NCI-H1436 treated with DMSO at 0.1 percent for 48 hours (cell line): ENCODE results near the gene TNFRSF19.

Experiments used
- DNase-seq: peaks from one replicate; lab custom pipeline; 2025; lab: John Stamatoyannopoulos, UW

Gene TNFRSF19

DNA sequence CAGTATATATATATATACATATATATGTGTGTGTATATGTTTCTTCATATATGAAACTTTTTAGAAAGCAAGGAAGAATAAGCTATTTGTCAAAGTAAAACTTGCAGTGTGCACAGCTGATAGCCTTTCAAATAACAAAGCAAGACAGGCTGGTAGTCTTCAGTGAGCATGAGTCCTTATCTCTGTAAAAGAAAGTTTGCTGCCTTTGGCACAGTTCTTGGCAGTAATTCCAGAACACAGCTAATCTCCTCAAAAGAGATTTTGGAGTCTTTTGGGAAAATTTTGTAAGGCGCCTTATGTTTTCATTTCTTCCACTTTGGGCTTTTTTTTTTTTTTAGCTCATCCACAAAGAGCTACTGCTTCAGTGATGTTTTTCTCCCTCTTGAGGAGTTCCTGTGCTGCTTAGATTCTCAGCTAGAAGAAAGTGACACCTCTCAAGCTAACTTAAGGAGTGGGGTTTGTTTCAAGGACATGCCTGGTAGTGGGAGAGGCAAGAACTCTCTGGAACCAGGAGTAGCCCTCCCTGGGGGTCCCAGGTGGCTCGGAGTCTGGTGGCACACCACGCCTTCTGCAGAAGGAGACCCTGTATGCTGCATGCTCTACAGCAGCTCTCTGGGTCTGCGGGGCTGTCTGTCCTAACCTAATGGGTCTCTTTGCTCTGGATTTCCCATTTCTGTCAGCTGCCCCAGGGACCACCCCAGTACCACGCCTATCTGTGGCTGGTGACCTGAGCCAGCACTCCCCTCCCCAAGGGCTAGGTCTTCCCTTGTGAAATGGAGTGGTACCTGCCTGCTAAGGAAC lies 58.8 kb downstream of the TNFRSF19 start:
- DNase-seq = no peak

DNA sequence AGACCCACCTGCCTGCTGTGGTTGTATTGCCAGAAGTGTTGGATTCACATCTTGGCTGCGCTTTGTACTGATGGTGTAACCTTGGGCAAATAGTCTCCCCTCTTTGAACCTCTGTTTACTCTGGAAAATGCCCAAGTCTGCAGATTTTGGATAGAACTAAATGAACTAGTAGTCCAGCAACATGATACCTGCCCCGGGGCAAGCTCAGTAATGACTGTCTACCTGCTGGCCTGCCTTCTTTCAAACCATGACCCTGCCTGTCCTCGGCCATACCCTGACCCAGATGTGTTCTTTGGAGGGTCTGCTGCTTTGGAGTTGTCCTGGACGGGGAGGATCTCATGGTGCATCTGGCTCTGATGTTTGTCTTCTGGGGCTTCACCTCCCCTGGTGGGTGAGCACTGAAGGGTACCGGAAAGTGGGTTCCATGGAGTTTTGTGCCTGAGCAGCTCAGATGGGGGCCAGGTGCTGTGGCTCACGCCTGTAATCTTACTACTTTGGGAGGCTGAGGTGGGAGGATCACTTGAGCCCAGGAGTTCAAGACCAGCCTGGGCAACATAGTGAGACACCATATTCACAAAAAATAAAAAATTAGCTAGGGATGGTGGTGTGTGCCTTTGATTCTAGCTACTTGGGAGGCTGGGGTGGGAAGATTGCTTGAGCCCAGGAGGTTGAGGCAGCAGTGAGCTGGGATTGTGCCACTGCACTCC lies 59.5 kb downstream of the TNFRSF19 start:
- DNase-seq = no peak

DNA sequence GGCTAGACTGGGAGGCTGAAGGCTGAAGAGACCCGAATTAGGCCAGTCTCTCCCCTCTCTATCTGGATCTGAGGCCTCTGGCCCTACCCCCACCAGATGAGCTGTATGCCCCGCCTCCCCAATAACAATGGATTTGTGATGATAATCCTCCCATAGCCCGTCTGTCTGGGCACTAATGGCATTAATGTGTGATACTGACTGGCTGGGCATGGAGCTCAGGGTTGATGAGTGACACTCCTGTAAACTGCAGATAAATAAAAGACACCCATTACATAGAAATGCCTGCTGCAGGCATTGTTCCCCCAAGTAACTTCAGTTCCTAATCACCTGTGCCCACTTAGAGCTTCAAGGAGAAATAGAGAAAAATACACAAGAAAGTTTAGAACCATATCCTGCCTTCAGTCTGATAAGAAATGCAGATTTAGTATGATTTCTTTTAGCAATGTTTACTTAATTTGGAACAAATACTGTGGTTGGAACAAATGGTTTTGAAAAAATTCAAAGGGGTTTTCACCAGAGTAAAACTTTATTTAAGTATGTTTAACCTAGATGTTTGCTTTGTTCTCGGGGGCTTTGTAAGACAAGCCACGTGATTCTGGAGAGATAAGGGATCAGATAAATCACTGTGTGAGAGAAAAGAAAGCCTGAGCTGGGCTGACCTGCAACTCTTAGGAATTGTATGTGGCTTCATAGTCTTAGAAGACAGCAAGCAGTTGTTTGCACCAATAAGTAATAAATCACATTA lies 60.3 kb downstream of the TNFRSF19 start:
- no peak for DNase-seq

DNA sequence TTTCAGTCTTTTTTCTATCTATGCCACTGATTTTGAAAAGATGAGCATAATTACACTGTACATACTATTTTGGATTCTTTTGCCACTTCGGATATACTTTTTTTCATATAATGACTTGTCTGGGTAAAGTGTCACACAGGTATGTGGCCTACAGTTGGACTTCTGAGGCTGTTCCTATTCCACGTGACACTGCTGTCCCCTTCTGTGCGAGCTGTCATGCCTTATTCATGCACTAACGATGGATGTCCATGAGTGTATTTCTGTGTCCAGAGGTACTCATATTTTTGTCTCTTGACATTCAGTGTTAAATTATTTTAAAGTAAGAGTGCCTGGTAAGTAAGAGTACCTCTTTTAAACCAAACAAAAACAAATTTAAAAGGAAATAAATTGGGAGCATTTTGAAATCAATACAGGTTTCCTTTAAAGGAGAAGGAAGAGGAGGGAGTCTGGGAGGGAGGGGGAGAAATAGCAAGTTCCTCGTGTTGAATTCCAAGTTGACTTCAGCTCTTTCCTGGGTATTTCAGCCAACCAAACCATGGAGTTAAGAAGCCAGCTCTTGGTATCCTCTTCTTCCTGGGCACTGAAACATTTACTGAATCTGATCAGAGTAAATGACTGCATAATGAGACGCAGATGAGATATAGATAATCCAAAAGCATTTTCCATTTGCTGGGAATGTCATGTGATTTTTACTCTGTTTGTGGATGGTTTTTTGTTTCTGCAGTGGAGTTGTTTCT lies 61.3 kb downstream of the TNFRSF19 start:
- DNase-seq = no peak

DNA sequence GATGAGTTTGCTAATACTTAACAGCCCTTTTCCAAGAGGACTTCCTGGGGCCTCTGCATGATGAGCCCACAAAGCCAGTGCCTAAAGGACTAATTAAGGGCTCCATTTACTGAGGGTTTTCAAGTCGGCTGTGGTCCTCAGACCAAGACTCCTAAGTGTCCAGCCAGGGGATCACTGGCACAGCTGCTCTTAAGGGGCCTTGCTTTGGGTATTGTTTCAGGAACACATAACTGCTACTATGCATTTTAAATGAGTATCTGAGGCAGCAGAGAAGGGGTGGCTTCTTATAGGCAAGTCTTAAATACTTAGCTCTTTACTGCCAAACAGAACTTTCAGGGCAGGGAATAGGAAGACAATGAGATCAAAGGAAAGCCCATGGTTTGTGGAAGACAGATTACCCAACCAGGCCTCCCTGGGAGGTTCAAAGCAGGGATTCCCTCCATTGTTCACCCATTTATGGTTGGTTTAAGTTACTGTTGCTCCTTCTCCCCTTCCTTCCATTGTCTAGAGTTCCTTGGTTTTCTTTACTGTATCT lies 61.9 kb downstream of the TNFRSF19 start:
- DNase-seq = no peak

DNA sequence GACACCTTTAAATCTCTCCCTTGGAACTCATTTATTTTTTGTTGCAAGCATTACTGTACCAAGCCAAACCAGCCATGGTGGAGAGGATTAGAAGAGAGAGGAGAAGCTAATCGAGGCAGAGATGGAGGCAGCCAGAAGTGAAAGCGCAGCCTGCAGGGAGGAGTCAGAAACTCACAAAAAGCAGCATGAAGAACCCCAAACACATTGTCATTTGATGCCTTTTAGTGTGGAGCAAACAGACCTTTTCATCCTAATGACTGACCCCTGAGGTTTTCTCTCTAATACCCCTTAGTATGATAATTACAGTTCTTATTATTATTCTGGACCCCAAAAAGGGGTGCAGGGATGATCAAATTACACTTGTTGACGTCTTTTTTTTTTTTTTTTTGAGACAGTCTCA lies 62.5 kb downstream of the TNFRSF19 start:
- no peak for DNase-seq

DNA sequence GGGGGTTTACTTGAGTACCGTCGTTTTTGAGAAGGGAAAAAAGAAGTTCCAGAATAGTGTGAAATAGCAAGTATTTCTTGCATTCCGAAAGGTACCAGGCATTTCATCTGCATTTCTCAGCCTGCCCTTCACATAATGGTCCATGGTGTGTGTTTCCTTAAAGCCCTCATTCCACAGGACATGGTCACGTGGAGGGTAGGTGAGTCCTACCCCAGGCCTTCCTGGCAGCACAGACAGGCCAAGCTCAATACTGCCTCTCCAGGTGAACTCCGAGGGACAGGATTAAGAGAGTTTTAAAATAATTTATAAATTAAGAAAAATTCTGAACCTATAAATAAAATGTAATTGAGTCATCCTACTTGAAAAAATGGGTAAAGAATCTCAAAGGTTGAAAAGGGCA lies 64.7 kb downstream of the TNFRSF19 start:
- DNase-seq = no peak

DNA sequence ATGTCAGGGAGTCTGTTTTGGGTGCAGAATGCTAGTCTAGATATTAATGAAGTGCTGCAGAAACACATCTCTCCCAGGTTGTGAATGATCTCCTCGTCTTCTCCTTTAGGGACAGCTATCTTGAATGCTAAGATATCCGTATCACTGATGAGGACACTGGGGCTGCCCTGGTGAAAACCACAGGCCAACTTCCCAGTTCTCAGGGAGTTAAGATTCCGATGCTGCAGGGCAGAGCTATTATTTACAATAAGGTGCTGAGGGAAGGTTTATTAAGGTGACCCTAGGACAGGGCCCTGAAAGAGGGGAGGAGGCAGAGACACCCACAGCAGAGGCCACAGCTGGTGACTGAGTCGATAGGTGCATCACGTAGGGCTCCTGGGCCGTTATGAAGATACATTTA lies 66.1 kb downstream of the TNFRSF19 start:
- no peak for DNase-seq

DNA sequence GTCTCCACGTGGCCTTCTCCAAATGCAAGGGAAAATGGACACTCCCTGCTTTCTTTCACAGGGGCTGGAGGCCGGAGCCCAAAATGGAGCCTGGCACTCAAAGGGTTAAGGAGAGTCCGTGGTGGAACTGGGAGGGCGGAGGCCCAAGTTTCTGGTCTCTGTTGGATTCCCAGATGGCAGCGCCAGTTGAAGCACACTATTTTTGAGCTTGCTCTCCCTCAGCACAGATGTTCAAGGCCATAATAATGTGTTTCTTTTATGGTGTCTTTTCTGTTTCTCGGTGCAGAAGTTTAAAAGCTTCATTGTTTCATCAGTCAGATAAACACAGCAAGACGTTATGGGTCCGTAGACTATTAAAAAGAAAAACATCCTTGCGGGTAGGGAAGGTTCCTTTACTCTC lies 67.6 kb downstream of the TNFRSF19 start:
- DNase-seq = no peak

DNA sequence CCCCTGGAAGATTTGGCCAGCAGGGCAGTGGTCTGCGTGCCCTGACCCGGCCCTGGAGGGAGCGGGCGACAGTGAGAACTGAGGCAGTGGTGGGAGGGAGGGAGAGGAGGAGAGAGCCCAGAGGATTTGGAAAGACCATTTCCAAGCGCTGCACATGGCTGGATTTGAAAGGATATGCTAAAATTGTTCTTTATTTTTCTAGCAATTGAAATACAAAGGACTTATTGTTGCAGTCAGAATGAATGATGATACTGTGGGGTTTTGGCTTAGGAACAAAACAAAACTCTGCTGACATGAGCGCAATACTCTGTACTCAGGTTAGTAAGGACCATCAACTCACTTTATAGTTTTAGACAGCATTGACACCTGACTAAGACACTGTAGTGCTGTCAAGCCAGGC lies 69.5 kb downstream of the TNFRSF19 start:
- no peak for DNase-seq

DNA sequence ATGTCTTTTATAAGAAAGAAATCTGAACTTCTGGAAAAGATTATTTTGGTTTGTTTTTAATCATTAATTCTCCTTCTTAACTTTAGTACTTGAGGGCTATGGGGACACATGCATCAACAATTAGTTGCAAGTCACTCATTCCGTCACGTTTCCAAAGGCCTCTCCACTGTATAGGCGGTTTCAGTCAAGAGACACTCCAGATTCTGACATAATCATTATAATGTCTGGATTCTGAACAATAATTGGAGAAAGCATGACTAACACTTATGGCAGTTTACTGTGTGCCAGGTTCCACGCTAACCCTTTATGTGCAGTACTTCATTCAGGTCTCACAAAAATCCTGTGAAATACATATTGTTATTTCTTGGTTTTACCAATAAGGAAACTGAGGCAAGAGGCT lies 71.9 kb downstream of the TNFRSF19 start:
- no peak for DNase-seq

DNA sequence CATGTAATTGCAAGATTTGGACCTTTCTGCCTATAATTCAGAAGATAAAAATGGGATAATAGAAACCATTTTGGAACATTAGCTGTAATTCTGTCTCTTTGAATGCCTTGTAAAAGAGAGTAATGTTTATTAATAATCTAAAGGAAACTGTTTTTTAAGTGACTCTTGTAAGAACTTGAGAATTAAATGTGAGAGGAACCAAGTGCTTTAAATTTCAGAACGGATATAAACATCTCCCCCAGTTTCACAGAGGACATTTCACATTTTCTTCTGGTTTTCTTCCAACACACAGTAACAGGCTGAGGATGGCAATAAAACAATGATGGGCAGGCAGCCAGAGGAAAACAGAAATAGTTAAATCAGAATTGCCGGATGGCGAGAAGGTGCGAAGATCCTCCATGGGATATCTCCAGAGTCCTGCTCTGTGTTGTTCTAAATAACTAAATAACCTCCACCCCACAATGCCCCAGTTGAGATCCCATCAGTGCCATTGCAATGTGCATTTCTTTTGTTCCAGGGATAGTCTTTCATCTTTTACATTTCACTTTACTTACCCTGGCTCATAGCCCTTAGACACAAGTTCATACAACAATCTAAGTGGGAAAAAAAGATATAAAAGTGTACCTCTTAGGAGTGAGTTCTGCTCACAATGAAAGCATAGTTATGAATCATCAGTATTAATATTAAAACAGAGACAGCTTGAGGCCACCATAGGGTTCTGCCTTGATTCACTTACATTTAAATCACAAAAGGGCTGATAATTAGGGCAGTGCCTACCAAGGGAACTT lies 73.3 kb downstream of the TNFRSF19 start:
- DNase-seq = no peak

DNA sequence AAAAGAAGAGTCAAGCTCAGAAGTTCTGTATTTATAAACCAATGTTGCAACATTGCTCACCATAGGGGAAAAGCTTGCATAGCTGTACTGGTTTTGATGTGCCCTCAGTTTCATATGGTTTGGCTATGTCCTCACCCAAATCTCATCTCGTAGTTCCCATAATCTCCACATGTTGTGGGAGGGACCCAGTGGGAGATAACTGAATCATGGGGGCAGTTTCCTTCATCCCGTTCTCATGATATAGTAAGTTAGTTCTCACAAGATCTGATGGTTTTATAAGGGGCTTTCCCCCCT lies 73.9 kb downstream of the TNFRSF19 start:
- no peak for DNase-seq

DNA sequence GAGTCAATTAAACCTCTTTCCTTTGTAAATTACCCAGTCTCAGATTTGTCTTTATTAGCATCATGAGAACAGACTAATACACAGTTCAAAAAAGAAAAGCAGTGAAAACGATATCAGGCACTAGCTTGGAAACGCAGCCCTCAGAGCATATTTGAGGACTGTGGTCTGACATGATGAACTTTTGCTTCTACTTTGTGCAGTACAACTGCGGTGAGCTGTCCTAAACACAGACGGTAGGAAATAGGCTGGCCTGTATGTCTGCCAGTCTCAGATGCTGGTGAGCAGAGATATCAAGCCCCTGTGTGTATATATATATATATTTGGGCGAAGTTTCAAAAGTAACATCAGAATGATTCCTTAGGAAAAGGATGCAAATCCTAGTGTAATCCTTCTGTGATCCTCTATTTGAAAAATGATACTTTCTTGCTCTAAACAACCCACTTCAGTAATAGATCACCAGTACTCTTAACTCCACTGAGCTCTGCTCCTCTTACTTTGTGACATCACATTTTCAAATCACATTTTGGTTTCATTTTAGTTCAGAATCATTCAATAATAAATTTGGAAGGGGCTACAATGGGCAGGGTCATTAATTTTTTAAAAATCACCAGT lies 74.4 kb downstream of the TNFRSF19 start:
- DNase-seq = no peak

DNA sequence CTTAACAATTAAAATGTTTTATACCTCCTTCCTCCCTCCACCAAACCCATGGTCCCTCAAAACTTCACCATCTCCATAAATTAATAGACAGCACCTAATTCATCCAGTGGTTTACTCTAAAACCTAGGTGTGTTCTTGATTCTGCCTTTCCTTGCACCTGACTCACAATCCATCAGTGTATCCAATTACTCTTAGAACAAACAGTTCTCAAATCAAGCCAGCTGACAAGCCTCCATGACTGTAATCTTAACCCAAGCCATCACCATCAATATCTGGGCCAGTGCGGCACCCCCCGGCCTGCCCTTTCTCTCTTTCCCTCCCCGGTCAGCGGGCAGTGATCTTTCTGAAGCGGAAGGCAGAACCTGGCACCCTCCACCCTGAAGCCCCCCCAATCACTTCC lies 75.6 kb downstream of the TNFRSF19 start:
- no peak for DNase-seq

DNA sequence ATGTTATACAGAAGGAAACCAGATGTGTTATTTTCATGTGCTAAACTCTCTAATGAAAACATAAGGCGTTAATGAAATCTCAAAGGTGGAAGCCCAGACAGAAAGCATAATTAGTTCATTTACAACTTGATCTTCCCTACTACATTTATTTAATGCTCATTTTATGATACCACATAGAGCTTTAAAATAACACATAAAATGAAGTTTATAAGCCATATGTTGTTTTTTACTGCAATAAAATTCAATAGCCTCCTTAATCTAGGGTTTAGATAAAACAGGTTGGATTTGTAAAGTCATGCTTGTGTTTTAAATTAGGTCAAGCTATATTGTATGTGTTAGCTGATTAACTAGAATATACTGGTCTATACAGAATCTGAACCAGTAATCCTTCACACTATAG lies 81.2 kb downstream of the TNFRSF19 start:
- no peak for DNase-seq

DNA sequence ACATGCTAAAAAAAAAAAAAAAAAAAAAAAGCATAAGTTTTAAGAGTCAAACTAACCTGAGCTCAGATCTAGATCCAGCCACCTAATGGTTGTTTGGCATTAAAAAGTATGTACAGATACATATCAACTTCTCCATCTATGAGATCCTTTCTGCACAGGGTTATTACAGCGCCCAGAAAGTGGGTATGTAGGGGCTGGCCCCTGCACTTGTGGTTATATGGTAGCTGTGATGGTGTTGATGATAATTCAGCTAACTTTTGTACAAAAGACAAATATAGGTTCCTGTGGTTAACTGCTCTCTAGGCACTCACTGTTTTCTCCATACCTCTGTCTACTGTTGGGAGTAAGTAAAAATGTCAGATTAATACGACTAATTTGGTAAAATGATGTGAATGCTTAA lies 81.7 kb downstream of the TNFRSF19 start:
- no peak for DNase-seq

DNA sequence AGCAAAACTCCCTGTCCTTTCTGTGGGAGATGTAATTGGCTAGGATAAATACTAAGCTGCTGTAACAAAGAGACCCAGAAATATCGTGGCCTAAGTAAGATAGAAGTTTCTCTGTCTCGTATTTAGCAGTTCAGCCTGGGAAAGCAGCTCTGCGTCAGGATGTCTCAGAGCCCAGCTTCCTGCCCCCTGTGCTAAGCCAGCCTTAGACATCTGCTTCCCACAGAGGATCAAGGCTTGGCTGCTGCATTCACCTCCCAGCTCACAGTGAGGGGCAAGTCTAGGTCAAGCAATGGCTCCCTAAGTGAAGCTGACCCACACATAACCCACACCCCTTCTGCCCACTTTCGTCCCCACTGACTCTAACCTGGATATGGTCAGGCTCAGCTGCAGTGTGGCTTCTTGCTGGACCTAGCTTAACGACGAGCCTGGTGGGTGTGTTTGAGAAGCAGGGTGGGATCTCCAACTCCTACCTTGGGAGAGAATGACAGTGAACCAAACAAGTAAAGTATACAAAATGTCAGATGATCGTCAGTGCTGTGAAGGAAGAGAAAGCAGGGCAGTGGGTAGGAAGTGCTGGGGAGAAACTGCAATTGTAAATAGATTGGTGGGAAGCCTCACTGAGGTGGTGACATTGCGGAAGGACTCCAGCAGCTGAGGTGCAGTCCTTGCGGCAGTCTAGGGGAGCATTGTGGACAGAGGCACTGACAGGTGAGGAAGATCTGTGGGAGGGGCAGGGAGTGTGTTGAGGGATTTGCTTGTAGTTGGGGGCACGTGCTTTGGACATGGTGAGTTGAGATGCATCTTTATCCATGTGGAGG lies 82.9 kb downstream of the TNFRSF19 start:
- DNase-seq = no peak

DNA sequence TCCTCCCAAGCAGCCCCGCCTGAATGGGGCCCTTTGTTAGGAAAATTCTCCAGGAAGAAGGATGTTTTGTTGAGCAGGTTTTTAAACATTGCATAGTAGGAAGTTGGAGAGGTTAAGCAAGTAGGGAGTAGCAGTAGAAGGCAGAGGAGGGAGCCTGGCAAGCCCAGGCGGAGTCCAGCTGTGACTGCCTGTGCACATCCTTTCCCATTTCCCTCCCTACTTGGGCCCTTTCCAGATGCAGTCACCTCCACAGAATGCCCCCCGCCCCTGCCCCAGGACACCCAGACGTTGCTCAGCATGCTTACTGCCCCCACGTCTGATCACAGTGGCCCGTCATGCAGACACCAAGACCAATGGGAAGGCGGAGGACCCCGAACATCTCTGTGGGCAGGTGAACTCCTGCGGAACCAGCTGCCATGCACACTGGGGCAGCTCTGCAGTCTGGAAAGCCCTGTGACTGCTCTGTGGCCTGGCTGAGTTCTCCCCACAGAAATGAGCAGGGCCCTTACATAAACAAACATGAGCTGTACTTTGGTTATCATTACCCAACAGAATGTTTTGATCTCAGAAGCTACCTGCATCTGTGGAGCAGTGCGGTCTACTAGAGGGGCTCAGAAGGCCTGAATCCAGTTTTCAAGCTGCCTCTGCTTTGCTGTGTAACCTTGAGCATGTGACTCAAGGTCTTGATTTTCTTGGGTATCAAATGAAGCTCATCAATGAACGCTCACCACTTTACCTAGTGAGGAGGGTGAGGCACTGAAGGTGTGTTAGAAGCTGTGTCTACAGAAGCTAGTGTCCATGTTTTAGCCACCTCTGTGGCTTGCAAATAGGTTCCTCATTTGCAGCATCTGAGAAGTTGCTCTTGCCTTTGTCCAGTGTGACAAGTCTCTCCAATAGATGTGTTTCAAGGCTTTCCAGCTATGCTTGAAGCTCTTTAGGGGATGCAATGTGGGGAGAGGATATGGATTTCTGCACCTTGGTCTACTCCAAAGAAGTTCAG lies 84.2 kb downstream of the TNFRSF19 start:
- DNase-seq = no peak
